WTC11 (cell line): ENCODE measurements around the gene R3HDM1. TPM values are rescaled to one million over a fixed set of nuclear protein-coding genes. Genes with fewer than 3 reads are reported as not detected.

Source experiments
- ATAC-seq: fragments of 200-7000 bp; cut with Tn5 transposase; 2 replicates; pipeline ENCODE4 v1.10.0; 2021; ENCODE audit warnings: mild to moderate bottlenecking, moderate library complexity
- CTCF ChIA-PET: fragments of 300-600 bp; sonication (Branson Sonifier 250); formaldehyde crosslinking; loops from one replicate; lab custom pipeline; 2021; ENCODE audit warnings: antibody characterized with exemption; lab: Charles Lee
- POLR2A ChIA-PET: fragments of 350-600 bp; sonication (Branson Sonifier 250); formaldehyde crosslinking; loops from one replicate; lab custom pipeline; 2021; ENCODE audit warnings: antibody characterized with exemption; lab: Charles Lee
- DNase-seq: peaks from one replicate; pipeline ENCODE4 v3.0.0; 2021; ENCODE audit warnings: low spot score
- H3K27ac Mint-ChIP-seq: 2 replicates; pipeline ENCODE4 v1.8.0; 2021; ENCODE audit warnings: mixed read lengths
- H3K27me3 Mint-ChIP-seq: 2 replicates; pipeline ENCODE4 v1.8.0; 2021; ENCODE audit warnings: low read depth, mild to moderate bottlenecking, moderate library complexity, mixed read lengths
- H3K36me3 Mint-ChIP-seq: 2 replicates; pipeline ENCODE4 v1.8.0; 2021; ENCODE audit warnings: mixed read lengths
- H3K4me1 Mint-ChIP-seq: 2 replicates; pipeline ENCODE4 v1.8.0; 2022; ENCODE audit warnings: mixed read lengths
- H3K4me3 Mint-ChIP-seq: 2 replicates; pipeline ENCODE4 v1.8.0; 2021; ENCODE audit warnings: mild to moderate bottlenecking, moderate library complexity, mixed read lengths
- H3K9me3 Mint-ChIP-seq: 2 replicates; pipeline ENCODE4 v1.8.0; 2021; ENCODE audit warnings: mixed read lengths
- ATF3 ChIP-seq: sonication (generic); formaldehyde crosslinking; conservative IDR thresholded peaks from 2 replicates; pipeline ENCODE4 v1.8.1; 2022; ENCODE audit warnings: mild to moderate bottlenecking, missing genetic modification reagents
- ATF6 ChIP-seq: sonication (generic); formaldehyde crosslinking; IDR thresholded peaks from 2 replicates; pipeline ENCODE4 v1.8.1; 2023; ENCODE audit warnings: mild to moderate bottlenecking, missing genetic modification reagents
- CBFB ChIP-seq: sonication (generic); formaldehyde crosslinking; IDR thresholded peaks from 2 replicates; pipeline ENCODE4 v1.8.1; 2022; ENCODE audit warnings: mild to moderate bottlenecking, low read depth, missing genetic modification reagents
- CDX4 ChIP-seq: fragments of 250-450 bp; sonication (Bioruptor Pico); IDR thresholded peaks from 2 replicates; pipeline ENCODE4 v1.9.0; 2021; ENCODE audit warnings: moderate library complexity, mild to moderate bottlenecking, inconsistent platforms, borderline replicate concordance
- CREM ChIP-seq: sonication (generic); formaldehyde crosslinking; IDR thresholded peaks from 2 replicates; pipeline ENCODE4 v1.8.1; 2022; ENCODE audit warnings: mild to moderate bottlenecking, missing genetic modification reagents, moderate library complexity
- E2F5 ChIP-seq: sonication (generic); formaldehyde crosslinking; IDR thresholded peaks from 2 replicates; pipeline ENCODE4 v1.8.1; 2022; ENCODE audit warnings: mild to moderate bottlenecking, moderate library complexity, missing genetic modification reagents
- ERG ChIP-seq: fragments of 250-450 bp; sonication (Bioruptor Pico); IDR thresholded peaks from 2 replicates; pipeline ENCODE4 v1.8.0; 2021; ENCODE audit warnings: mild to moderate bottlenecking
- GRHL2 ChIP-seq: fragments of 250-450 bp; sonication (Bioruptor Pico); IDR thresholded peaks from 2 replicates; pipeline ENCODE4 v1.8.0; 2022; ENCODE audit warnings: mild to moderate bottlenecking, moderate library complexity; ENCODE audit not compliant: insufficient replicate concordance, severe bottlenecking
- HMGXB4 ChIP-seq: sonication (generic); formaldehyde crosslinking; IDR thresholded peaks from 2 replicates; pipeline ENCODE4 v1.8.1; 2023; ENCODE audit warnings: mild to moderate bottlenecking, moderate library complexity, missing genetic modification reagents
- JUN ChIP-seq: sonication (generic); formaldehyde crosslinking; IDR thresholded peaks from 2 replicates; pipeline ENCODE4 v1.8.0; 2023; ENCODE audit warnings: mild to moderate bottlenecking, missing genetic modification reagents
- MLX ChIP-seq: sonication (generic); formaldehyde crosslinking; IDR thresholded peaks from 2 replicates; pipeline ENCODE4 v1.8.1; 2023; ENCODE audit warnings: mild to moderate bottlenecking, missing genetic modification reagents, moderate library complexity
- NR1H2 ChIP-seq: sonication (generic); formaldehyde crosslinking; IDR thresholded peaks from 2 replicates; pipeline ENCODE4 v1.9.0; 2021; ENCODE audit warnings: mild to moderate bottlenecking, moderate library complexity, missing genetic modification reagents
- NR3C1 ChIP-seq: sonication (generic); formaldehyde crosslinking; conservative IDR thresholded peaks from 2 replicates; pipeline ENCODE4 v1.8.1; 2023; ENCODE audit warnings: low read depth, mild to moderate bottlenecking, missing genetic modification reagents
- SMAD3 ChIP-seq: sonication (generic); formaldehyde crosslinking; IDR thresholded peaks from 2 replicates; pipeline ENCODE4 v1.8.0; 2022; ENCODE audit warnings: missing genetic modification reagents, mild to moderate bottlenecking, borderline replicate concordance
- SMAD4 ChIP-seq: sonication (generic); formaldehyde crosslinking; IDR thresholded peaks from 2 replicates; pipeline ENCODE4 v1.8.0; 2022; ENCODE audit warnings: mild to moderate bottlenecking, missing genetic modification reagents
- SOX15 ChIP-seq: fragments of 250-450 bp; sonication (Bioruptor Pico); IDR thresholded peaks from 2 replicates; pipeline ENCODE4 v1.9.0; 2021; ENCODE audit warnings: mild to moderate bottlenecking
- TEAD1 ChIP-seq: sonication (generic); formaldehyde crosslinking; IDR thresholded peaks from 2 replicates; pipeline ENCODE4 v1.8.0; 2022; ENCODE audit warnings: mild to moderate bottlenecking, missing genetic modification reagents
- USF1 ChIP-seq: sonication (generic); formaldehyde crosslinking; IDR thresholded peaks from 2 replicates; pipeline ENCODE4 v1.8.0; 2022; ENCODE audit warnings: mild to moderate bottlenecking, missing genetic modification reagents
- ZNF121 ChIP-seq: sonication (generic); formaldehyde crosslinking; IDR thresholded peaks from 2 replicates; pipeline ENCODE4 v1.8.0; 2023; ENCODE audit warnings: missing genetic modification reagents
- ZNF219 ChIP-seq: sonication (generic); formaldehyde crosslinking; IDR thresholded peaks from 2 replicates; pipeline ENCODE4 v1.8.0; 2023; ENCODE audit warnings: missing genetic modification reagents, mild to moderate bottlenecking, borderline replicate concordance
- ZNF317 ChIP-seq: sonication (generic); formaldehyde crosslinking; IDR thresholded peaks from 2 replicates; pipeline ENCODE4 v1.8.1; 2023; ENCODE audit warnings: low read depth, mild to moderate bottlenecking, moderate library complexity, missing genetic modification reagents, borderline replicate concordance
- ZNF396 ChIP-seq: fragments of 250-450 bp; sonication (Bioruptor Pico); IDR thresholded peaks from 2 replicates; pipeline ENCODE4 v1.8.0; 2021; ENCODE audit warnings: mild to moderate bottlenecking, moderate library complexity, borderline replicate concordance
- ZNF425 ChIP-seq: fragments of 250-450 bp; sonication (Bioruptor Pico); conservative IDR thresholded peaks from 2 replicates; pipeline ENCODE4 v1.9.0; 2021; ENCODE audit warnings: mild to moderate bottlenecking
- ZSCAN18 ChIP-seq: fragments of 250-450 bp; sonication (Bioruptor Pico); IDR thresholded peaks from 2 replicates; pipeline ENCODE4 v2.1.2; 2022; ENCODE audit warnings: mild to moderate bottlenecking, moderate library complexity
- total RNA-seq: library from RNA; stranded (reverse); gene quantifications from 3 replicates; pipeline ENCODE4 v1.2.3, GENCODE V29; 2021

The R3HDM1 gene
- total RNA-seq, 1 experiment from 2014 or later: 58.4 TPM

GRCh38 chr2:135581282-135581681, 50.0 kb downstream of the R3HDM1 start (continued):
- TF ChIP-seq SOX15 (CRISPR knock-in tag) (no peak), NR1H2 (CRISPR knock-in tag) (no peak), CBFB (CRISPR knock-in tag) (no peak), ATF6 (CRISPR knock-in tag) (no peak), ZNF396 (no peak)

- Mint-ChIP-seq H3K27ac (no peak overlapping the region), H3K27me3 (no peaks in the 10 kb centered on the region), H3K9me3 (no peaks in the 10 kb centered on the region), H3K36me3 (no peaks in the 10 kb centered on the region), H3K4me1 (peaks cover 30% of the 10 kb centered on the region), H3K4me3 (no peak overlapping the region)
- TF ChIP-seq E2F5 (no peak), MLX (CRISPR knock-in tag) (no peak), ATF3 (CRISPR knock-in tag) (no peak), GRHL2 (no peak), ZNF425 (CRISPR knock-in tag) (no peak), CREM (CRISPR knock-in tag) (no peak), ZNF219 (no peak), ERG (CRISPR knock-in tag) (no peak), JUN (CRISPR knock-in tag) (no peak), USF1 (CRISPR knock-in tag) (no peak), SMAD3 (CRISPR knock-in tag) (no peak), NR3C1 (CRISPR knock-in tag) (no peak), HMGXB4 (CRISPR knock-in tag) (no peak), ZNF121 (CRISPR knock-in tag) (no peak), ZSCAN18 (no peak), TEAD1 (CRISPR knock-in tag) (no peak), CDX4 (no peak), NR1H2 (CRISPR knock-in tag) (no peak), ZNF317 (CRISPR knock-in tag) (no peak), SMAD4 (CRISPR knock-in tag) (no peak)
- DNase-seq (no peak), ATAC-seq (peak; percentile 43; the same call in 1 of the 2 replicates)
- ChIA-PET POLR2A (no interaction called here), CTCF (no interaction called here)
These were observed 51.1 kb downstream of the R3HDM1 start for GRCh38 chr2:135582383-135582782.
